Erythroblast (primary cell): ENCODE data around the gene MVB12A.

Source experiments
- GATA1 ChIP-seq: IDR thresholded peaks from 2 replicates; pipeline ENCODE4 v1.6.1; 2011; ENCODE audit warnings: low read depth, mild to moderate bottlenecking, control low read depth, low read length, moderate library complexity
- POLR2A ChIP-seq: IDR thresholded peaks from 2 replicates; pipeline ENCODE4 v1.6.1; 2011; ENCODE audit warnings: mild to moderate bottlenecking, low read length

DNA sequence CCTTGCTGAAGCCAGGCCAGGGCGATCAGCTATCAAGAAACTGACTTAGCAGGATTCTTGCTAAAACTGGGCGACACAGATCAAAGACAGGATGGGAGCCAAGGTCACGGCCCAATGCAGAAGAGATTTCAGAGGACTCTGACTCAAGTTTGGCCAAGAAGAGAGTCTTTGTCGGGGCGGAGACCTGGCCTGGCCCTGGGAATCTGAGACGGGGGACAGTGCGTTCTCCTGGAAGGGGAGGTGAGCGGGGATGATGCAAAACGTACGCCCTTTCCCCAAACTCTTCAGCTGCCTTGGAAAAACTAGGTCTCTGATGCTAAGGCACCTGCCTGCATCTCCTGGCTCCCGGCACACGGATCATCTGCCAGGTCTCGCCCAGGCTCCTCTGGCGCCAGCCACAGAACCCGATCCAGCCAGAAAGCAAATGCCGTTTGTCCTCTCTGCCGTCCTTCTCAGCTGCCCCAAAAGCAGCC, 9.8 kb downstream of the MVB12A start:
- no peak for TF ChIP-seq POLR2A
- TF ChIP-seq GATA1, result no peak
